MM.1S (cell line): ENCODE data around the gene DGKA.

Source experiments
- CTCF ChIP-seq: fragments of 300-600 bp; sonication (generic); IDR thresholded peaks from 2 replicates; pipeline ENCODE4 v1.5.1; 2016; ENCODE audit warnings: antibody characterized with exemption, low read length, mixed read lengths
- EZH2 ChIP-seq: fragments of 300-600 bp; sonication (generic); optimal IDR thresholded peaks from 2 replicates; pipeline ENCODE3; 2017; ENCODE audit warnings: low read depth, mild to moderate bottlenecking, antibody characterized with exemption, low read length, mixed read lengths

GRCh38 chr12:55965240-55965639 lies 34.3 kb downstream of the DGKA start:
- no peak for TF ChIP-seq CTCF
- TF ChIP-seq EZH2, result no peak
